8988T (cell line): Measurements from ENCODE around the gene RAP2B.
"Not testable (repeated sequence)": the region's sequence is repeated elsewhere in the genome, so short reads cannot be mapped to it uniquely, and the experiment has no call there.

ENCODE experiments used
- DNase-seq: peaks from one replicate; pipeline ENCODE4 v3.0.0; 2011

The RAP2B gene

DNA sequence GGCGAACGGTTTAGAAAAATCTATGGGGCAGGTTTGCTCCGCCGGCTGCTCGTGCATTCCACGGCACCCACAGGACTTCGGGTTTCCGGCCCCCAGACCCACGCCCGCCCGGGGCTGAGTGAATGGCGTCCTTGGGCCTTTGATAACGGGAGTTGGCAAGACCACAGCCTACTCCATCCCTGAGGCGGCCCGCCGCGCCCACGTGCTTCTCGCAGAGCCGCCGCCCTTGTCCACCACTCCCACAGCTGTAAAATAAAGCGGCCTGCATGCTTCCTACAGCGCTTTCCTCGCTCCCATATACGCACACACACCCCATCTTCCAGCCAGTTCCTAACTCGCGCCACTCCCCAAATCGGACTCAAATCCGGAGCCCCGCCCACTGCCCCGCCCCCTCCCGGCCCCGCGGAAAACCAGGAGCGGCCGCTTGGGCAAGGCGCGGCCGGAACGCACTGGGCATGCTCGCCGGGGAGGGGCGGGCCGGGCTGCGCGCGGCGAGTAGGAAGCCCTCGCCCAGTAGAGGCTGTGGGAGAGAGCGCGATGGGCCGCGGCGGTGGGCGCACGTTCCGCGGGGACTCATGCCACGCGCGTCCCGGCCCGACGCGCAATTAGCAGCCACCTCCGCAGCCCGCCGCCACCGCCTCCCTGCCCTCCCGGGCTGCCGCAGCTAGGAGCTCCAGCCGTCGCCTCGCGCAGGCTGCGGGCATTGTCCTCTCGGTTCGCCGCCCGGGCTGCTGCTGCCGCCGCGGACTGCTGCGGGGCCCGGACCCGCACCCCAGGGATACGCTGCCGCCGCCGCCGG, at the start of gene RAP2B:
Gene RAP2B, plus strand, starts transcription at position 513 of the 799 bp plus-strand sequence. CDS start 468 bp downstream, outside the sequence.
- DNase-seq: peak; percentile 88

DNA sequence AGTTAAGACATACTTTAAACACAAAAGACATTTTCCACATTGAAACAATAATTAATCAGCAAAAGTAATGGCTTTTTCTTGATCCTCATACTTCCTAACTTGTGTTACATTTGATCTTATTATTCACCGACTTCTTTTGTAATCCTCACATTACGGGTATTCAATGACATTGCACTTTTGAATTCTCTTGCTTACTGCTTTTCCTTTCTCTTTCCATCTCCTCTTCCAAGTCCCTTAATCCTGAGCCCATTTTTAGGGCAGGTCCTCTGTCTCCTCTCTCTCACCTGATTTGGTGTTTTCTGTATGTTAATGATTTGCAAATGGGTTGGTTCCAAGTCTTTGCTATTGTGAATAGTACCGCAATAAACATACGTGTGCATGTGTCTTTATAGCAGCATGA, 48.5 kb upstream of the RAP2B start:
- no peak for DNase-seq

DNA sequence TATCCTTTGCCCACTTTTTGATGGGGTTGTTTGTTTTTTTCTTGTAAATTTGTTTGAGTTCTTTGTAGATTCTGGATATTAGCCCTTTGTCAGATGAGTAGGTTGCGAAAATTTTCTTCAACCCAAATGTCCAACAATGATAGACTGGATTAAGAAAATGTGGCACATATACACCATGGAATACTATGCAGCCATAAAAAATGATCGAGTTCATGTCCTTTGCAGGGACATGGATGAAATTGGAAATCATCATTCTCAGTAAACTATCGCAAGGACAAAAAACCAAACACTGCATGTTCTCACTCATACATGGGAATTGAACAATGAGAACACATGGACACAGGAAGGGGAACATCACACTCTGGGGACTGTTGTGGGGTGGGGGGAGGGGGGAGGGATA, 47.8 kb upstream of the RAP2B start:
- not testable (repeated sequence) for DNase-seq

DNA sequence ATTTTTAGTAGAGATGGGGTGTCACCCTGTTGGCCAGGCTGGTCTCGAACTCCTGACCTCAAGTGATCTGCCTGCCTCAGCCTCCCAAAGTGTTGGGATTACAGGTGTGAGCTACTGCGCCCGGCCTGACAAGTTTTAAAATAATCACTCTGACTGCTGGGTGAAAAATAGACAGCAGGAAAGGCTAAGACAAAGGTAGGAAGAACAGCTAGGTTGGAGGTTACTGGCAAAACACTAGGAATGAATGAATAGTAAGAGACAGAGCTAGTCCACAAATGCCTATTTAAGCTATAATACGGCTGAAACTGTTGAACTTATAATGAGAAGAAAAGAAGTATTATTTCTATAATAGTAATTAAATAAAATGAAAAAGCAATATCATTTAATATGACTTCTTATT, 46.7 kb upstream of the RAP2B start:
- DNase-seq: no peak

DNA sequence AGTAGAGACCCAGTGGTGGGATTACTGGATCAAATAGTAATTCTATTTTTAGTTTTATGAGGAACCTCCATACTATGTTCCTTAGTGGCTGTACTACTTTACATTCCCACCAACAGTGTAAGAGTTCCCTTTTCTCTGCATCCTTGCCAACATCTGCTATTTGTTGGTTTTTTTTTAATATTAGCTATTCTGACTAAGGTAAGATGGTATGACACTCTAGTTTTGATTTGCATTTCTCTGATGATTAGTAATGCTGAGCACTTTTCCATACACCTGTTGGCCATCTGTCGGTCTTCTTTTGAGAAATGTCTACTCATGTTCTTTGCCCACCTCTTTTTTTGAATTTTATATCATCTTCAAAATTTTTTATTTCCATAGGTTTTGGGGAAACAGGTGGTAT, 34.2 kb upstream of the RAP2B start:
- DNase-seq: no peak

DNA sequence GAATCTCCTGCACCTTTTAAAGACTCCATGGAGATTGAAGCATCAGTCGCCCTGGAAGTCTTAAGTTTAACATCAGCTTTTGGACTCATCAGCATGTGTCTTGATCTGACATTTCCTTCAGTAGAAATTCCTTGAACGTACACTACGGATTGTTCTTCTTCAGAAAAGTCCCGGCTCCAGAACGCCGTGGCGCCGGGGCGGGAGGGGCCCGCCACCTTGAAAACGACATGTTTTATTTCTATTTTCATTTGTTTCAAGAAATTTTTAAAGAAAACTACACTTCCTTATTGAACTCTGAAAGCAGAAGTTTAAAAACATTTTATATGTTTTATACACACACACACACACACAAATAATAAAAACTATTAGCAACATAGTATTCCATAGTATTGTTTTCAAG, 32.6 kb upstream of the RAP2B start:
- DNase-seq: no peak

DNA sequence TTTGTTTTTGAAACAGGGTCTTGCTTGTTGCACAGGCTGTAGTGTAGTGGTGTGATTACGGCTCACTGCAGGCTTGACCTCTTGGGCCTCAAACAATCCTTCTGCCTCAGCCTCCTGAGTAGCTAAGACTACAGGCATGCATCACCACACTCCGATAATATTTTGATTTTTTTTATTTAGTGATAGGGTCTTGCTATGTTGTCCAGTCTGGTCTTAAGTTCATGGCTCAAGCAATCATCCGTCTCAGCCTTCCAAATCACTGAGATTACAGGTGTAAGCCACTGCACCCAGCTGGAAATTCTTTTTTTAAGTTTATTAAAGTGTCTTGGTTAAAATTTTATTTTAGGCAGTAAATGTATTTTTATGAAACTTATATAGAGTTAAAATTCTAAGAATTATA, 32.2 kb upstream of the RAP2B start:
- DNase-seq: no peak

DNA sequence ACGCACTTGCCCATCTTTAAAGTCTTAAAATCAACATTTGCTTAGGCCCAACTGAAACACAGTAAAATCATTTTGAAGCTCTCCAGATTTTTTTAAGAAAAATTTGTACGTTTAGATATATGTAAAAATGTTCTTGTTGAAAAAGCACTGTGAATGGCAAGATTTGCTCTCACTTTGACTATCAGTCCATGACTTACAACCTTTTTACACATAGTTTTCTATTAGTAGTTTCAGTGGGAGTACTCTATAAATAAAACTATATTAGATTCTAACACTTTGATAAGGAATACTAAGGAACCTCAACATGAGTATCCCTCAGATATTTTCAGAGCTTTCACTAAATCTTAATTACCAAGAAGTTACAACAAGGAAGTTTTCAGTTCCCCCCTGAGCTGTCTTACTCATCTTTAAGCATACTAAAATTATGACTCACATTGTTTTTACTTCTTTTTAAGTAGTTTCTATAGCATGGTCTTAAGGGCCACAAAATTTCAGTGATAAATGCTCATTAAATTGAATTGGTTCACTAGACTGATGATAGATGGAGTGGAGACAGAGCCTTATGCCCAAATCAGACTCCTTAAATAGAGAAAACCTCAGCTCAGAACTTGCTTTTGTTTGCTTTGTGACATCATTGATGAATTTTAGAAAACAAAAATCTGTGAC, 31.6 kb upstream of the RAP2B start:
- DNase-seq: no peak

DNA sequence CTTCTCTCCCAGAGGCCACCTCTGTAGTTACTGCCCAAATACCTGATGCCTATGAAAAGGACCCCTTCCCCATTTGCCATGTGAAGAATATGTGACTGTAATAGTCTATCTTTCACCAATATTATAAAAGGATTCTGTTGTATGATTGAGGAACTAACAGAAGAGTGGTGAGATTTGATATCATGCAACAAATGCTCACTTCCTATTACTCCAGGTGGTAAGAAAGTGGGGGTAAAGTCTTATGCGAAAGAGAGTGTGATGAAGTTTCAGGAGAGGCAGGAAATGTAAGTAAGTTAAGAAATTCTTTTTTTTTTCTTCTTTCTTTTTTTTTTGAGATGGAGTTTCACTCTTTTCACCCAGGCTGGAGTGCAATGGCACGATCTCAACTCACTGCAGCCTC, 24.4 kb upstream of the RAP2B start:
- no peak for DNase-seq

DNA sequence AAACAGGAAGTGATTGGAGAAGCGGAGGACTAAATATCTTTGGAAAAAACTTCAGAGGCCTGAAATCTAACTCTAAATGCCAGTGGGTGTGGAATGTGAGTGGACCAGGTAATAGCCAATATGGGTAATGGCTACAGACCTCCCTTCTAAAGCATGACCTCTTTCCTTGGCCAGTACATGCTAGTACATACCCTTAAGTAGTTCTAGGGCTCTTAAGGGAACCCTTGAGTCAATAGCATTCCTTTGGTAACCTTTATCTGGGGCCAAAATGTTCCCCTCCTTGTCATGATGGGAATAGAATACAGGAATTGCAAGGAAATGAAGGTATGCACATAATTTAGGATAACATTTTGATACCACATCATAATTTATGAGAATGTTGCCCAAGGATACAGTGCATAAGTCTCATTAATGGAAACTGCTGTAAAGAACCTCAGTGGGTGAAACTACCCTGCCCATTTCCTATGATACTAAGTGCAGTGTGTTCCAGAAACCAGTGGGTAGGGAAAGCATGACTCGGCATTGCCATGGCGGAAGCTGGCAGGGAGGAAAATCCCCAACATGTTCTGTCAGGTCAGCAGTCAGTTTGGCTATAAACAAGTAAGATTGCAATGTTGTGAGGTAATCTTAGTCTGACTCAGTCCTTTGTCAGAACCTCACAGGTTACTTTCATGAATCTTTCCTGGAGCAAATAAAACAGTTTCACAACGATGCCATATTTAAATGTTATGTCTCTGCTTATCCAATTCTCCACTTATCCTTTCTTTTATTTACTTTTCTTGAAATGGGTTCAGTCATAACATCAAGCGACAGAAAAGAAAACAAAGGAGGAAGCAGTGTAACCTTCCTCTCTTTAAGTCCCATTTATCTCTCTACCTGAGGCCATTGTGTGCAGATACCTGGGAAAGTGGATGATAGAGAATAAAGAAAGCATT, 23.5 kb upstream of the RAP2B start:
- peak; percentile 25 for DNase-seq

DNA sequence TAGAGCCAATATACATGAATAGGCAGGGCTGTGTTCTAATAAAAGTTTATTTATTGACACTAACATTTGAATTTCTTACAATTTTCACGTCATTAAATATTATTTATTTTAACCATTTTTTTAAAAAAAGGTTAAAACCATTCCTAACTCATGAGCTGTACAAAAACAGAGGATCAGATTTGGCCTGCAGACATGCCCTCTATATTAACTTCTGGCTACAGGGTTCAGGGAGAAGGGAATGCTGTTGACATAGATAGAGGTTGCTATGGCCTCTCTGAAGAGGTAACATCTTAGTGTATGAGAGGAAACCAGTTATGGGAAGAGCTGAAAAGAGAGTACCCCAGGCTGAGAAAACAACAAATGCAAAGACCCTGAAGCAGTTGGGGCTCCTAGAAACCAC, 19.1 kb upstream of the RAP2B start:
- DNase-seq: no peak

DNA sequence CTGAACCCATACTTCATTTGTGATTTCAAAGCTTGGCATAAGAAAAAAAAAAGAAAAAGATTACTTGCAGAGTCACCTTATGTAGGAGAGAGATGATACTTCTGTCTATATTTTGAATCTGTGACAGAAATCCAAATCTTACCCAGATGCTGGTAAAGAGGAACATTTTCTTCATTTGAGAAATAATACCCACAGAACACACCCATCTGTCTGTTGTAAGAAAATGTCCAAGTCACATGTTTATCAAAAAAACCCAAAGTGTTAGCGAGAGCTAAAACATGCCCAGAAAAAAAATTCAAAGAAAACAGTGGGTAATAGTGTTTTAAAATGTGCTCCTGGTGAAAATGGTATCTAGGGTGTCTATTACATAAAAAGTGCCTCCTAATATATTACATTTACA, 18.0 kb upstream of the RAP2B start:
- DNase-seq: no peak

DNA sequence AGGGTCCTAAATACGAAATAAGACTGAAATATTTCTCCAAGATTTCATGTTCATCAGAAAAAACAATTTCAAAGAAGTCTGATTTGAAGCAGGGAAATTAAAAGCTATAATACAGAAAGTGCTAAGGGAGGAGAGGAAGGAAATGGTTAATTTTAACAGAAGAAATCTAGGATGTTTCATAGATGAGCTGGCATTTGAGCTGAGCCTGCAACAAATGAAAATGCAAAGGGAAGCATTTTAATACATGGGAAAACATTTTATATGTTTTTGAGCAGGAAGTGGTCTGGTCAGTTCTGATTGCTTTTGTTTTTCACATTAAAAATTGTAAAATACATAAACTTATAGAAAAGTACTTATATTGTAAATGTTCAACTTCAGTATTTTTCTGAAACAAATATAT, 17.2 kb upstream of the RAP2B start:
- no peak for DNase-seq

DNA sequence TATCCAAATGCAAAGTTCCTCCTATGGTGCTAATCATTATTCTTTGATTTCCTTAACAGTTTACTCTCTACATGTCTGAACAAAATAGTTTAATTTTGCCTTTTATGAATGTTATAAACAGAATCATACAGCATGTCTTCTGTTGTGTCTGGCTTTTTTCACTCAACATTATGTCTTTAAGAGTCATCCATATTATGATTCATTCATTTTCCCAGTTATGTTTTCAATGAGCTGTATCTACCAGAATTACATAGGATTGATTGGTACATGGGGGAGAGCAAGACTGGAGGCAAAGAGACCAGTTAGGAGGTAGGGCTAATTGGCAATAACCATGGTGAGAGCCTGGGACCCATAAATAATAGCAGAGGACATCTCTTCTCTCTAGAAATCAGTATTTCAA, 16.6 kb upstream of the RAP2B start:
- DNase-seq: no peak

DNA sequence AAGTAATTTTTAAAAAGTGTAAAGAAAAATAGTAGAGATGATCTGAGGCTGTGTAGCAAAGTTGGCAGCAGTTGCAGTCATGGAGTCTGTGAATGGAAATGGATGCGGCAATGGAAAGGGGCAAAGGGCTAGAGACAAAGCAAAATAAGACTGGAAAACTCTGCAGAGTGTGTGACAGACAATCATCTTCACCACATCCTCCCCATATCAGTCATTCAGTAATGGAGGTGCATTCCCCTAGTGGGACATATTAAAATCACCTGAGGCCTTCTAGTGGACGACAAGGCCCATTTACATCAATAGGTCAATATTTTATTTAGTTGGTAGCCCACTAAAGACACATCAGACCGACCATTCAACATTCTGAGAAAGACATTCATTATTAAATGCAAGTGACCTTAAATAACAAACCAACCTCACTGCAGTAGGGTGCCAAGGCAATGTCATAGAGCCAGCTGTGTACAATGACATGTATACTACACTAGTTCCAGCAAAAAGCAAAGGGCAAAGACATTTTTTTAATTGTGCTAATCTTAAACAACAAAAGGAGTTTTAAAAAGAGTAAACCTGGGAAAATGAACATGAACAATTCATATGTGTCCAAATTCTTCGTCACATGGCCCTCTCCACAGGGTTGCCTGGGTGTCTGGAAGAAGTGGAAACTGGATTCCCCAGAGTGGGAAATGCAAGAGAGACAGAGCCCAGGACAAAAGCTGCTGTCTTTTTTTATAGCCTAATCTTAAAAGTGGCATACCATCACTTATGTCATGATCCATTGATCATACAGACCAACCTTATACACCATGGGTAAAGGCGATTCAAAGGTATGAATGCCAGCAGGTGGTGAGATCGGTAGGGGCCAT, 15.6 kb upstream of the RAP2B start:
- DNase-seq: no peak

DNA sequence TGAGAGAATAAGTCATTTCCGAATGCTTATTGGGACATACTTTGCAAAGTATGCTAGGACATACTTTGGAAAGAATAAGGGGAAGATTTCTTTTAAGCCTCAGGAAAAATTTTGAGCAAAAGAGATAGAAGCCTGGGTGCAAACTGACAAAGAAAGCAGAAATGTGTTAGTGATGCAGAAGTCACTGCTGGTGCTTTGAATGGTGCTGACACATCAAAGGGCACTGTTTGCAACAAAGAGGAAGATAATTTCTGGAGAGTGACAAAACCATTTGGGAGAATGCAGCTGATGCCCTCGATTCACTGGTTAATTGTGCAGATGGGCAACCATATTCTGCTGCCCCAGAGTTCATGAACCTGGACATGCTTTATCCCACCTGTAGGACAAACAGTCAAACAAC, 11.0 kb upstream of the RAP2B start:
- no peak for DNase-seq

DNA sequence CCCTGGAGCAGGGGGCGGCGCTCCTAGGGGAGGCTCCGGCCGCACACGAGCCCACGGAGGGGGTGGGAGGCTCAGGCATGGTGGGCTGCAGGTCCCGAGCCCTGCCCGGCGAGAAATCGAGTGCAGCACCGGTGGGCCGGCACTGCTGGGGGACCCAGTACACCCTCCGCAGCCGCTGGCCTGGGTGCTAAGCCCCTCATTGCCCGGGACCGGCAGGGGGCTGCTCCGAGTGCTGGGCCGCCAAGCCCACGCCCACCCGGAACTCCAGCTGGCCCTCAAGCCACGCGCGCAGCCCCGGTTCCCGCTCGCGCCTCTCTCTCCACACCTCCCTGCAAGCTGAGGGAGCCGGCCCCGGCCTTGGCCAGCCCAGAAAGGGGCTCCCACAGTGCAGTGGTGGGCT, 6.2 kb upstream of the RAP2B start:
- not testable (repeated sequence) for DNase-seq

DNA sequence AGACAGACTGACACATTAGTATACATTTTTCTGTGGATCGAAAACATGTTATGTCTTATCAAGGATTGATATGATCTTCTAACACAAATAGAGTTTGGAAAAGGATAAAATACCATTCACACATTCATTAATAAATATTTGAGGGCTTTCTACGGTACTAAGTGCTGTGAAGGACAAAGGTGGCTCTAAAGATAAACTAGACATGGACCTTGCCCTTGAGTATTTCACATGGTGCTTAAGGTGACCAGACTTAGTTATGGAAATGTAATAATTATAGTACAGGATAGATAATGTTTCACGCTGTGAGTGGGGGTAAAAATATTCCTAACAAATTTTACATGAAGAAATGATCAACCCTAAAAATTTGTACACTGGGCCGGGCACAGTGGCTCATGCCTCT, 3.8 kb upstream of the RAP2B start:
- no peak for DNase-seq

DNA sequence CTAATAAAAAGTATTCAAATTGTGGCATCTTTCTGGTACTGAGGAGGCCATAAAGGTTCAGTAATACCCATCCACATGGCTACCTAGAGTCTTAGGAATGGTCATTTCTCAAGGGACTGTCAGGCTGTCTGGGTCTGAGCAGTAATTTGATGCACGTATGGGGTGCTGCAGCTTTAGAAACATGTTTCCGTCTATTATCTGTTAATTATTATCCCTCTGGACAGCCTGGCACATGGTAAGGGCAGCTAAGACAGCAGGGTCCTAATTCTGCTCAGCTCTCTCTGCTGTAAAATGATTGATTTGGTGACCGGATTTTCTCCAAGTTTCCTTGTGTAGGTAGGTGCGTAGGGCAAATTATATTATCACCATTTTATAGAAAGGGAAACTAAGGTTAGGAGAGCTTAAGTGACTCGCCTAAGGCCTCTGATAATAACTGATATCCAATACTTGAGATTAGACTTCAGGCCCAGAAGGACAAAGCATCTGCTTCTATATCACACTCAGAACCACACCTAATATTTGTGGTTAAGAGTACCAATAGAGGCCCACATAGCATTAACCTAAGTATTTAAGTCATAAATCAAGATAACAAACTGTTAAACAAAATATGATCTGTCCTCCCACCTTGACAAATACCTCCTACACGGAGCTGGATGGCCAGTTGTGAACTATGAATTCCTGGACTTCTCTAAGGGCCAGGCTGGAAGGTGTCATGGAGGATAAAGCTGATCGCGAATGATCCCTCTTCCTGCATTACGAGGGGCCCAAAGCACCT, 2.9 kb upstream of the RAP2B start:
- no peak for DNase-seq

DNA sequence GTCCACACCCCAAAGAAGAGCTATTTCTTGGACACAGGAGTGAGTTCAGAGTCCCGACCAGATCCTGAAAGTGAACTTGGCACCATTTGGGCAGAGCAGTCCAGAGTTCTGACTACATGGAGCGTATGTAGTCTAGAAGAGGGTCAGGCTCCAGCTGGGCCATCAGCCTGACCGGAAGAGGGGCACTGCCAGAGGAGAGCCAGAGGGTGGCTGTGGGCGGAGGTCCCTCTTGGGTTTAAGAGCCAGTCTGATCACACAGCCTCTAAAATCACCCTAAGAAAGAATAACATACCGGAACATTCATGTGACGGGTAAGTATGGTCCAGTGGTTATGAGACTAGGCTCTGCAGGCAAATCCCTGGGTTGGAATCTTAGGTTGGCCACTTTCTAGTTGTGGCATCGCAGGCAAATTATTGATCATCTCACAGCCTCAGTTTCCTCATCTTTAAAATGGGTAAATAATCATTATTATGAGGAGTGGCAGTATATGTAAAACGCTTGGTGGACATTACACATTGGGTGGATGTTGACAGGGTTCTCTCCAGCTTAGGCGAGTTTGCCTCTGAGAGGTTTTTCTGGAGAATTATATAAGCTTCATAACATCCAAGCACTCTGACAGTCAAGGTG, 2.1 kb upstream of the RAP2B start:
- no peak for DNase-seq

DNA sequence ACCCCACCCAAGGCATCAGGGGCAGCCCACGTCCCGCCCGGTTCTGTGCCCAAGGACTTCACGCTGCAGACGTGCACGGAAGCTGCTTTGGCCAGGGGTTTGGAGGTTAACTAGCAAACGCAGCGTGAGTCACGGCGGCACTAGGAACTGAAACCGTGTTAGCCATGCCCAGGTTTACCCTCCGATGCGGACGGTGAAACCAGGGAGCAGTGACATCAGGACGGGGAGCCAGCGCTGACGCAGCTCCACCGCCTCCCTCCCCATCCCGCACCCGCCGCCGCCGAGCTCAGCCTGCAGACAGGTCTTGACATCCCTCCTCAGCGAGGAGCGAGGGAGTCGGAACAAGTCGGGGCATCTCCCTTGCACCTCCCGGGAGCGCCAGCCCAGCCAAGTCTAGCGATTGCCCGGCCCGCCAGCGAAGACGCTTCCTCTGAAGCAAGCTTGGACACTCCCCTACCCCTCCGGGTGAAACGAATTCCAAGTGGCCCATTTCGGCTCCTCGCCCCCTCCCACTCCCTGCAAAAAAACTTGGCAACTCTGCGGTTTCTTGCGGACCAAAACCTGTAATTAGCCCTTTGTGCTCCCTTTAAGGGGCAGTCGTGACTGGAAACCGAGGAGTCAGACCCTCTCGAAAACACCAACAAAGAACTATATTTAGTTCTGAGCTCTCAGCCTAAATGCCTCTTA, 1.4 kb upstream of the RAP2B start:
- DNase-seq: peak; percentile 58
